Upper lobe of left lung (tissue), 4 donors: ENCODE data around the gene NBEA.

Source experiments
- CTCF ChIP-seq, 6 experiments: fragments of 450-650 bp in 4 of 6; fragments of 200-600 bp in 2 of 6; sonication (generic) in 2 of 6; IDR thresholded peaks; one replicate each; pipeline ENCODE4 v1.5.1; 2016 to 2019; ENCODE audit warnings: antibody characterized with exemption in 6 of 6
- POLR2AphosphoS5 ChIP-seq, 2 donors: sonication (generic); formaldehyde crosslinking; IDR thresholded peaks; one replicate each; pipeline ENCODE4 v1.5.1; 2017; ENCODE audit warnings: antibody characterized with exemption in 2 of 2

- no peak for TF ChIP-seq POLR2AphosphoS5 (IDR thresholded peaks at IDR 0.05)
- no peak for TF ChIP-seq CTCF (IDR thresholded peaks at IDR 0.05)
Measured at GRCh38 chr13:35470671-35471661, 528.9 kb downstream of the NBEA start.
